Measurements from ENCODE around the gene CMSS1. TPM values are rescaled to one million over a fixed set of nuclear protein-coding genes. Genes with fewer than 3 reads are reported as not detected.

The CMSS1 gene
- total and polyA plus RNA-seq, 7 experiments from 2014 or later = 14.9 to 47.7 (median 18.4) TPM

- Mint-ChIP-seq H3K9me3 (no peaks in the 10 kb centered on the region), H3K27ac (no peak overlapping the region)
Measured at GRCh38 chr3:100170486-100170885, 352.8 kb downstream of the CMSS1 start.

GRCh38 chr3:100171211-100171914, 353.7 kb downstream of the CMSS1 start:
- peaks cover 10 to 66% (median 32%) of the 10 kb centered on the region in 5 donors for H3K36me3 Mint-ChIP-seq
- Histone ChIP-seq H3K4me3 (ENCODE audit: low read length) (no peak overlapping the region), H3K27me3 (ENCODE audit: control insufficient read depth in 2 of 2, insufficient read depth in 2 of 2, low read length in 2 of 2) (no peaks in the 10 kb centered on the region), H3K4me1 (ENCODE audit: control insufficient read depth in 2 of 2, insufficient read depth in 2 of 2, low read length in 2 of 2) (no peaks in the 10 kb centered on the region), H3K9me3 (ENCODE audit: control insufficient read depth in 2 of 3, low read length in 3 of 3) (no peaks in the 10 kb centered on the region), H3K27ac (ENCODE audit: low read depth, low read length) (no peak overlapping the region), H3K36me3 (ENCODE audit: control insufficient read depth in 2 of 3, insufficient read depth in 3 of 3, low read length in 3 of 3) (peaks cover 0 to 33% (median 0%) of the 10 kb centered on the region in 3 experiments)
- ATAC-seq = no peak
- no peaks in the 10 kb centered on the region for H3K4me1 Mint-ChIP-seq
- CTCF ChIA-PET = interaction anchor here (0.8 kb wide), 1 partner anchor 339 kb away, joined by 3 read pairs; no protein-coding TSS in a partner anchor
- no peak overlapping the region for H3K4me3 Mint-ChIP-seq
- H3K27ac Mint-ChIP-seq = peak overlapping the region in 2 of 9 donors; percentile 13 to 21
- peaks cover 0 to 1% (median 0%) of the 10 kb centered on the region in 11 donors for H3K9me3 Mint-ChIP-seq
- POLR2A ChIA-PET = no interaction called here
- no peak for DNase-seq
- no peaks in the 10 kb centered on the region for H3K27me3 Mint-ChIP-seq
- intact Hi-C loops (cut with micrococcal nuclease) = no loop called here

More at GRCh38 chr3:100170486-100170885, 352.8 kb downstream of the CMSS1 start:
- ATAC-seq (no peak), DNase-seq (no peak)
- Mint-ChIP-seq H3K27me3 (no peaks in the 10 kb centered on the region), H3K4me3 (no peak overlapping the region), H3K4me1 (no peaks in the 10 kb centered on the region), H3K36me3 (peaks cover 4 to 58% (median 30%) of the 10 kb centered on the region in 5 donors)
- no peaks in the 10 kb centered on the region for H3K4me1 ChIP-seq (ENCODE audit: control insufficient read depth in 2 of 2, insufficient read depth in 2 of 2, low read length in 2 of 2)
- POLR2A ChIA-PET = no interaction called here
- H3K4me3 ChIP-seq (ENCODE audit: low read length) = no peak overlapping the region
- intact Hi-C loops (cut with micrococcal nuclease) = no loop called here
- no peaks in the 10 kb centered on the region for H3K9me3 ChIP-seq (ENCODE audit: control insufficient read depth in 2 of 3, low read length in 3 of 3)
- no peak overlapping the region for H3K27ac ChIP-seq (ENCODE audit: low read depth, low read length)
- H3K27me3 ChIP-seq (ENCODE audit: control insufficient read depth in 2 of 2, insufficient read depth in 2 of 2, low read length in 2 of 2) = no peaks in the 10 kb centered on the region
- CTCF ChIA-PET = interaction anchor here (0.6 to 0.8 kb wide), 2 partner anchors 123 to 338 kb away, joined by 3 read pairs; no protein-coding TSS in a partner anchor
- peaks cover 0 to 28% (median 0%) of the 10 kb centered on the region in 3 experiments for H3K36me3 ChIP-seq (ENCODE audit: control insufficient read depth in 2 of 3, insufficient read depth in 3 of 3, low read length in 3 of 3)

- H3K4me1 ChIP-seq (ENCODE audit: control insufficient read depth in 2 of 2, insufficient read depth in 2 of 2, low read length in 2 of 2) = no peaks in the 10 kb centered on the region
- H3K27ac ChIP-seq (ENCODE audit: low read depth, low read length) = no peak overlapping the region
- peaks cover 0 to 37% (median 4%) of the 10 kb centered on the region in 3 experiments for H3K36me3 ChIP-seq (ENCODE audit: control insufficient read depth in 2 of 3, insufficient read depth in 3 of 3, low read length in 3 of 3)
- no peak for DNase-seq
- no peak overlapping the region for H3K4me3 ChIP-seq (ENCODE audit: low read length)
- ATAC-seq = no peak
- no peaks in the 10 kb centered on the region for H3K4me1 Mint-ChIP-seq
- H3K4me3 Mint-ChIP-seq = no peak overlapping the region
- H3K27me3 Mint-ChIP-seq = no peaks in the 10 kb centered on the region
- no peak overlapping the region for H3K27ac Mint-ChIP-seq
- peaks cover 23 to 79% (median 55%) of the 10 kb centered on the region in 5 donors for H3K36me3 Mint-ChIP-seq
- H3K9me3 ChIP-seq (ENCODE audit: control insufficient read depth in 2 of 3, low read length in 3 of 3) = peaks cover 0 to 5% (median 0%) of the 10 kb centered on the region in 3 experiments
- peaks cover 2 to 16% (median 8%) of the 10 kb centered on the region in 11 donors for H3K9me3 Mint-ChIP-seq
- no peaks in the 10 kb centered on the region for H3K27me3 ChIP-seq (ENCODE audit: control insufficient read depth in 2 of 2, insufficient read depth in 2 of 2, low read length in 2 of 2)
- CTCF ChIA-PET = no interaction called here
- POLR2A ChIA-PET = no interaction called here
- intact Hi-C loops (cut with micrococcal nuclease) = no loop called here
Measured at GRCh38 chr3:100173961-100174360, 356.3 kb downstream of the CMSS1 start.

- Histone ChIP-seq H3K4me3 (ENCODE audit: low read length) (no peak overlapping the region), H3K27me3 (ENCODE audit: control insufficient read depth in 2 of 2, insufficient read depth in 2 of 2, low read length in 2 of 2) (no peaks in the 10 kb centered on the region), H3K4me1 (ENCODE audit: control insufficient read depth in 2 of 2, insufficient read depth in 2 of 2, low read length in 2 of 2) (no peaks in the 10 kb centered on the region), H3K36me3 (ENCODE audit: control insufficient read depth in 2 of 3, insufficient read depth in 3 of 3, low read length in 3 of 3) (peaks cover 0 to 42% (median 4%) of the 10 kb centered on the region in 3 experiments), H3K9me3 (ENCODE audit: control insufficient read depth in 2 of 3, low read length in 3 of 3) (peaks cover 0 to 18% (median 0%) of the 10 kb centered on the region in 3 experiments), H3K27ac (ENCODE audit: low read depth, low read length) (no peak overlapping the region)
- intact Hi-C loops (cut with micrococcal nuclease) = no loop called here
- Mint-ChIP-seq H3K9me3 (peaks cover 5 to 34% (median 20%) of the 10 kb centered on the region in 11 donors), H3K4me3 (no peak overlapping the region), H3K4me1 (peaks cover 0 to 1% (median 0%) of the 10 kb centered on the region in 7 donors), H3K27me3 (no peaks in the 10 kb centered on the region), H3K27ac (no peak overlapping the region), H3K36me3 (peaks cover 35 to 82% (median 67%) of the 10 kb centered on the region in 5 donors)
- POLR2A ChIA-PET = no interaction called here
- no peak for DNase-seq
- ATAC-seq = no peak
- CTCF ChIA-PET = no interaction called here
Measured at GRCh38 chr3:100175637-100176280, 358.1 kb downstream of the CMSS1 start.

GRCh38 chr3:100179692-100180349, 362.2 kb downstream of the CMSS1 start:
- H3K27me3 Mint-ChIP-seq = no peaks in the 10 kb centered on the region

GRCh38 chr3:100183608-100184125, 366.0 kb downstream of the CMSS1 start:
- peaks cover 15 to 40% (median 31%) of the 10 kb centered on the region in 5 donors for H3K36me3 Mint-ChIP-seq
- H3K4me1 Mint-ChIP-seq = peaks cover 0 to 4% (median 0%) of the 10 kb centered on the region in 7 donors
- Histone ChIP-seq H3K27ac (ENCODE audit: low read depth, low read length) (no peak overlapping the region), H3K4me1 (ENCODE audit: control insufficient read depth in 2 of 2, insufficient read depth in 2 of 2, low read length in 2 of 2) (no peaks in the 10 kb centered on the region), H3K36me3 (ENCODE audit: control insufficient read depth in 2 of 3, insufficient read depth in 3 of 3, low read length in 3 of 3) (peaks cover 0 to 7% (median 0%) of the 10 kb centered on the region in 3 experiments), H3K9me3 (ENCODE audit: control insufficient read depth in 2 of 3, low read length in 3 of 3) (peaks cover 0 to 16% (median 0%) of the 10 kb centered on the region in 3 experiments), H3K27me3 (ENCODE audit: control insufficient read depth in 2 of 2, insufficient read depth in 2 of 2, low read length in 2 of 2) (no peaks in the 10 kb centered on the region), H3K4me3 (ENCODE audit: low read length) (no peak overlapping the region)
- no peak overlapping the region for H3K4me3 Mint-ChIP-seq
- POLR2A ChIA-PET = no interaction called here
- DNase-seq = no peak
- CTCF ChIA-PET = no interaction called here
- no peak overlapping the region for H3K27ac Mint-ChIP-seq
- no peak for ATAC-seq
- H3K9me3 Mint-ChIP-seq = peaks cover 5 to 34% (median 19%) of the 10 kb centered on the region in 11 donors
- intact Hi-C loops (cut with micrococcal nuclease) = no loop called here
- H3K27me3 Mint-ChIP-seq = peaks cover 0 to 5% (median 3%) of the 10 kb centered on the region in 5 donors

More at GRCh38 chr3:100179692-100180349, 362.2 kb downstream of the CMSS1 start:
- intact Hi-C loops (cut with micrococcal nuclease) = no loop called here
- Histone ChIP-seq H3K27ac (ENCODE audit: low read depth, low read length) (no peak overlapping the region), H3K27me3 (ENCODE audit: control insufficient read depth in 2 of 2, insufficient read depth in 2 of 2, low read length in 2 of 2) (no peaks in the 10 kb centered on the region), H3K9me3 (ENCODE audit: control insufficient read depth in 2 of 3, low read length in 3 of 3) (peaks cover 0 to 18% (median 0%) of the 10 kb centered on the region in 3 experiments), H3K4me3 (ENCODE audit: low read length) (no peak overlapping the region), H3K36me3 (ENCODE audit: control insufficient read depth in 2 of 3, insufficient read depth in 3 of 3, low read length in 3 of 3) (peaks cover 0 to 27% (median 4%) of the 10 kb centered on the region in 3 experiments), H3K4me1 (ENCODE audit: control insufficient read depth in 2 of 2, insufficient read depth in 2 of 2, low read length in 2 of 2) (no peaks in the 10 kb centered on the region)
- DNase-seq (no peak), ATAC-seq (no peak)
- H3K27ac Mint-ChIP-seq = no peak overlapping the region
- H3K36me3 Mint-ChIP-seq = peaks cover 31 to 75% (median 65%) of the 10 kb centered on the region in 5 donors
- CTCF ChIA-PET = no interaction called here
- peaks cover 5 to 47% (median 21%) of the 10 kb centered on the region in 11 donors for H3K9me3 Mint-ChIP-seq
- H3K4me1 Mint-ChIP-seq = peaks cover 0 to 4% (median 0%) of the 10 kb centered on the region in 7 donors
- H3K4me3 Mint-ChIP-seq = no peak overlapping the region
- POLR2A ChIA-PET = no interaction called here

Data from naive thymus-derived CD4-positive, alpha-beta T cell (primary cell).